DOHH2 (cell line): ENCODE data around the gene FIGNL1.

Experiments
- H3F3A ChIP-seq: fragments of 200-600 bp; sonication (generic), shearing (Covaris generic); 2 replicates; pipeline ENCODE4 v1.6.0; 2016; ENCODE audit warnings: antibody characterized with exemption, mild to moderate bottlenecking; ENCODE audit not compliant: control insufficient read depth, insufficient read depth
- H3K27ac ChIP-seq: fragments of 200-600 bp; sonication (generic); 2 replicates; pipeline ENCODE4 v1.5.1; 2014; ENCODE audit warnings: low read depth, mild to moderate bottlenecking, low read length, moderate library complexity
- H3K27me3 ChIP-seq: fragments of 200-600 bp; sonication (generic); 2 replicates; pipeline ENCODE4 v1.6.1; 2014; ENCODE audit warnings: mild to moderate bottlenecking, low read length, mixed read lengths; ENCODE audit not compliant: control insufficient read depth
- H3K36me3 ChIP-seq: fragments of 200-600 bp; sonication (generic); 2 replicates; pipeline ENCODE4 v1.6.1; 2014; ENCODE audit warnings: mild to moderate bottlenecking, low read length, moderate library complexity, mixed read lengths; ENCODE audit not compliant: control insufficient read depth
- H3K4me1 ChIP-seq: fragments of 200-600 bp; sonication (generic); 2 replicates; pipeline ENCODE4 v1.6.1; 2014; ENCODE audit warnings: mild to moderate bottlenecking, low read length, mixed read lengths; ENCODE audit not compliant: control insufficient read depth
- H3K4me2 ChIP-seq: fragments of 200-600 bp; sonication (generic); 2 replicates; pipeline ENCODE4 v1.6.0; 2014; ENCODE audit warnings: mild to moderate bottlenecking, low read length, moderate library complexity
- H3K4me3 ChIP-seq: fragments of 200-600 bp; sonication (generic); 2 replicates; pipeline ENCODE4 v1.5.1; 2014; ENCODE audit warnings: mild to moderate bottlenecking, low read length, mixed read lengths
- H3K79me2 ChIP-seq: fragments of 200-600 bp; sonication (generic); 2 replicates; pipeline ENCODE4 v1.6.1; 2014; ENCODE audit warnings: mild to moderate bottlenecking, low read length, mixed read lengths; ENCODE audit not compliant: control insufficient read depth
- H3K9me2 ChIP-seq: fragments of 200-600 bp; sonication (generic); replicated peaks from 2 replicates; pipeline ENCODE4 v1.6.1; 2014; ENCODE audit warnings: mild to moderate bottlenecking, low read length, mixed read lengths; ENCODE audit not compliant: control insufficient read depth
- H3K9me3 ChIP-seq: fragments of 200-600 bp; sonication (generic); 2 replicates; pipeline ENCODE4 v1.6.1; 2014; ENCODE audit warnings: antibody characterized with exemption, low read length, mixed read lengths; ENCODE audit not compliant: control insufficient read depth, insufficient read depth
- H4K20me1 ChIP-seq: fragments of 200-600 bp; sonication (generic); 2 replicates; pipeline ENCODE4 v1.6.0; 2014; ENCODE audit warnings: low read depth, mild to moderate bottlenecking, antibody characterized with exemption, low read length, moderate library complexity; ENCODE audit not compliant: control insufficient read depth, insufficient read depth
- CTCF ChIP-seq: fragments of 200-600 bp; sonication (generic); IDR thresholded peaks from one replicate; pipeline ENCODE4 v1.5.1; 2014; ENCODE audit warnings: antibody characterized with exemption, mild to moderate bottlenecking, low read depth, low read length; ENCODE audit not compliant: poor library complexity, severe bottlenecking
- EZH2phosphoT487 ChIP-seq: fragments of 200-600 bp; sonication (generic); IDR thresholded peaks from 2 replicates; pipeline ENCODE4 v1.6.1; 2017; ENCODE audit warnings: borderline replicate concordance, mild to moderate bottlenecking, antibody characterized with exemption, low read length, moderate library complexity, mixed read lengths

The FIGNL1 gene

GRCh38 chr7:50480797-50481196 lies 30.6 kb upstream of the FIGNL1 start:
- Histone ChIP-seq H3K79me2 (no peaks in the 10 kb centered on the region), H3K4me1 (no peaks in the 10 kb centered on the region), H3K9me3 (no peaks in the 10 kb centered on the region), H3K9me2 (no peaks in the 10 kb centered on the region), H3K4me3 (no peak overlapping the region), H3K4me2 (no peak overlapping the region), H4K20me1 (no peaks in the 10 kb centered on the region), H3K27me3 (peaks cover 24% of the 10 kb centered on the region), H3K36me3 (no peaks in the 10 kb centered on the region), H3K27ac (no peak overlapping the region), H3F3A (no peaks in the 10 kb centered on the region)
- no peak for TF ChIP-seq CTCF
- TF ChIP-seq EZH2phosphoT487 = no peak

- no peaks in the 10 kb centered on the region for H3K36me3 ChIP-seq
These were observed 29.8 kb upstream of the FIGNL1 start for GRCh38 chr7:50479743-50480517.

GRCh38 chr7:50477640-50478039 lies 27.5 kb upstream of the FIGNL1 start:
- Histone ChIP-seq H3K27ac (no peak overlapping the region), H3F3A (no peaks in the 10 kb centered on the region), H3K79me2 (no peaks in the 10 kb centered on the region), H3K4me2 (no peak overlapping the region), H3K9me2 (no peaks in the 10 kb centered on the region), H4K20me1 (no peaks in the 10 kb centered on the region), H3K27me3 (peaks cover 19% of the 10 kb centered on the region), H3K4me3 (no peak overlapping the region), H3K9me3 (no peaks in the 10 kb centered on the region), H3K36me3 (no peaks in the 10 kb centered on the region), H3K4me1 (no peaks in the 10 kb centered on the region)
- TF ChIP-seq CTCF = no peak
- TF ChIP-seq EZH2phosphoT487 = no peak

More at GRCh38 chr7:50479743-50480517, 29.8 kb upstream of the FIGNL1 start:
- Histone ChIP-seq H3K9me2 (no peaks in the 10 kb centered on the region), H3K9me3 (no peaks in the 10 kb centered on the region), H3F3A (no peaks in the 10 kb centered on the region), H3K27ac (no peak overlapping the region), H3K79me2 (no peaks in the 10 kb centered on the region), H3K27me3 (peaks cover 26% of the 10 kb centered on the region), H3K4me1 (no peaks in the 10 kb centered on the region), H3K4me3 (no peak overlapping the region), H4K20me1 (no peaks in the 10 kb centered on the region), H3K4me2 (no peak overlapping the region)
- TF ChIP-seq CTCF (no peak), EZH2phosphoT487 (no peak)
